ENCODE results near the gene VPS37C. TPM values are rescaled to one million over a fixed set of nuclear protein-coding genes. Genes with fewer than 3 reads are reported as not detected.

Gene VPS37C
- total RNA-seq, 6 experiments from 2014 or later: 14.6 to 17.0 (median 16.0) TPM

GRCh38 chr11:61139387-61139786 lies 21.8 kb downstream of the VPS37C start:
- TF ChIP-seq, protein P1, sequence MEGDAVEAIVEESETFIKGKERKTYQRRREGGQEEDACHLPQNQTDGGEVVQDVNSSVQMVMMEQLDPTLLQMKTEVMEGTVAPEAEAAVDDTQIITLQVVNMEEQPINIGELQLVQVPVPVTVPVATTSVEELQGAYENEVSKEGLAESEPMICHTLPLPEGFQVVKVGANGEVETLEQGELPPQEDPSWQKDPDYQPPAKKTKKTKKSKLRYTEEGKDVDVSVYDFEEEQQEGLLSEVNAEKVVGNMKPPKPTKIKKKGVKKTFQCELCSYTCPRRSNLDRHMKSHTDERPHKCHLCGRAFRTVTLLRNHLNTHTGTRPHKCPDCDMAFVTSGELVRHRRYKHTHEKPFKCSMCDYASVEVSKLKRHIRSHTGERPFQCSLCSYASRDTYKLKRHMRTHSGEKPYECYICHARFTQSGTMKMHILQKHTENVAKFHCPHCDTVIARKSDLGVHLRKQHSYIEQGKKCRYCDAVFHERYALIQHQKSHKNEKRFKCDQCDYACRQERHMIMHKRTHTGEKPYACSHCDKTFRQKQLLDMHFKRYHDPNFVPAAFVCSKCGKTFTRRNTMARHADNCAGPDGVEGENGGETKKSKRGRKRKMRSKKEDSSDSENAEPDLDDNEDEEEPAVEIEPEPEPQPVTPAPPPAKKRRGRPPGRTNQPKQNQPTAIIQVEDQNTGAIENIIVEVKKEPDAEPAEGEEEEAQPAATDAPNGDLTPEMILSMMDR (IDR thresholded peaks at IDR 0.05): no peak
- no peak overlapping the region for H3K4me3 Mint-ChIP-seq
- peaks cover 10% of the 10 kb centered on the region for H3K36me3 Mint-ChIP-seq (ENCODE audit: low read depth)
- H3K27me3 Mint-ChIP-seq (ENCODE audit: insufficient read depth): peaks cover 4% of the 10 kb centered on the region; the same call in 1 of the 2 replicates
- H3K27ac Mint-ChIP-seq: no peak overlapping the region
- peaks cover 21% of the 10 kb centered on the region for H3K4me1 Mint-ChIP-seq (ENCODE audit: low read depth)
- H3K9me3 Mint-ChIP-seq: no peaks in the 10 kb centered on the region
- DNase-seq: no peak

DNA sequence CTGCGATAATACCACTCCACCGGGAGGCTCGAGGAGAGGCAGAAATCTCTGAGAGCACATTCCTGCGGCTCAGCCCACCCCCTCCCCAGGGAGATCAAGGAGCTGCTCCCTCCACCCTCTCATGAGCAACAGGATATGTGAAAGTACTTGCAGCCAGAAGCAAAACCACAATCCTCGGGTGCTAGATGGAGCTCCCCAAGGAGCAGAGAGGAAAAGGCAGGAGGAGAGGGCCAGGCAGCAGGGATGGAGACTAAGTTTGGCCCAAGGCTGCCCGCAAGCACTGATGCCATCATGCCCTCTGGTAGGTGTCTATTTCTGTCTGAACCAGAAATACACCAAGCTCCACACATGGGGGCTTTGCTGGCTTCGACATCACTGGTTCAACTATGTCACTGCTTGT lies 22.3 kb downstream of the VPS37C start:
- Mint-ChIP-seq H3K36me3 (ENCODE audit: low read depth) (peaks cover 10% of the 10 kb centered on the region), H3K4me1 (ENCODE audit: low read depth) (peaks cover 21% of the 10 kb centered on the region), H3K9me3 (no peaks in the 10 kb centered on the region), H3K27ac (no peak overlapping the region), H3K27me3 (ENCODE audit: insufficient read depth) (peaks cover 4% of the 10 kb centered on the region; the same call in 1 of the 2 replicates), H3K4me3 (no peak overlapping the region)
- no peak for DNase-seq
- TF ChIP-seq, protein P1 (IDR thresholded peaks at IDR 0.05): no peak

DNA sequence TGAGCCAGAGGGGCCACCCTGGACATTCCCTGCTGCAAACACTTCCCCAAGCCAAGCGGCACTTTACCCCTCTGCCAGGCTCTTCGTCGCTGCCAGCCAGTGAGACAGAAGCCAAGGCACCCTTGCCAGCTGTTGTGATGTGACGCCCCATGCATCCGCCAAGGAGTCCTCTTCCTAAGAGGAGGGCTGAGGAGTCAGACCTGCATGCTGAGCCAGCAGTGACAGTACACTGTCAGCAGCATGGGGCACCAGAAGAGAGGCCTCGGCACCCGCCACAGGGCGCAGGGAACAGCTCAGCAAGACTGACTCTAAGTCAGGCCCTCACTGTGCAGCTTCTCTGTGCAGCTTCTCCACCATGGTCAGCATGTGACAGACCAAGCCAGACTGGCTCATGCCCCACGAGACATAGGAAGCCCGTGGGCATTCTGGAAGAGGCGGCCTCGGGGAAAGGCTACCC lies 26.4 kb downstream of the VPS37C start:
- Mint-ChIP-seq H3K27me3 (ENCODE audit: insufficient read depth) (peaks cover 1% of the 10 kb centered on the region), H3K4me1 (ENCODE audit: low read depth) (peaks cover 22% of the 10 kb centered on the region), H3K36me3 (ENCODE audit: low read depth) (peaks cover 14% of the 10 kb centered on the region), H3K27ac (no peak overlapping the region), H3K9me3 (no peaks in the 10 kb centered on the region), H3K4me3 (no peak overlapping the region)
- DNase-seq: no peak
- TF ChIP-seq, protein P1 (IDR thresholded peaks at IDR 0.05): no peak

DNA sequence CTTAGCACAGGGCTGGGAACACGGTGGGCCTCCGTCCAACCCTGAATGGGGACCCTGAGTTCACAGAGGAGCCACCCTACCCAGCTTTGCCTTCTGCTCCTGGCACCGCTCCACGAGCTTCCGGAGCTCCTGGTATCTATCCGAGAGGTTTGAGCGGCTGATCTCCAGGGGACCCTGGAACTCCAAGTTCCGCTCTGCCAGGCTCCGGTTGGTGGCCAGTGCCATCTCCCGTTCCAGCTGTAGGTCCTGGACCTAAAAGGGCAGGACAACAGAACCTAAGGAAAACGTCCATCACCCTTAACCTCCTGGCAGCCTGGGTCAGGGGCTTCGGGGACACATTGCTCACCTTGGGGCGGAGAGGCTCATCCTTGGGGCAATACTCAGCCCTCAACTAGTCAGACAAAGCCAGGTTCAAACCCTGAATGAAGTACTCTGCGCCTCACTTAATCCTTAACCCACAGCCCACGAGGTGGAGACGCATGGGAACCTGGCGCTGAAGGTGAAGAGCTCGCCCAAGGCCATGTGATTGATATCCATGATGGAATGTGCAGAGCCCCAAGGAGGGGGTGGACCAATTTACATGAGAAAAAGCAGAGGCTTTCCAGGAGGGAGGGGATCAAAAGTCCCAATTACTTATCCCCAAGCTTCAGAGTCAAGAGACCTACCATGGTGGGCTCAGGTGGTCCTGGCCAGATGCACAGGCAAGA lies 27.1 kb downstream of the VPS37C start:
- DNase-seq: no peak
- peaks cover 14% of the 10 kb centered on the region for H3K36me3 Mint-ChIP-seq (ENCODE audit: low read depth)
- H3K27me3 Mint-ChIP-seq (ENCODE audit: insufficient read depth): peaks cover 2% of the 10 kb centered on the region
- H3K4me1 Mint-ChIP-seq (ENCODE audit: low read depth): peaks cover 22% of the 10 kb centered on the region
- no peaks in the 10 kb centered on the region for H3K9me3 Mint-ChIP-seq
- TF ChIP-seq, protein P1 (IDR thresholded peaks at IDR 0.05): no peak
- H3K4me3 Mint-ChIP-seq: no peak overlapping the region
- H3K27ac Mint-ChIP-seq: no peak overlapping the region

DNA sequence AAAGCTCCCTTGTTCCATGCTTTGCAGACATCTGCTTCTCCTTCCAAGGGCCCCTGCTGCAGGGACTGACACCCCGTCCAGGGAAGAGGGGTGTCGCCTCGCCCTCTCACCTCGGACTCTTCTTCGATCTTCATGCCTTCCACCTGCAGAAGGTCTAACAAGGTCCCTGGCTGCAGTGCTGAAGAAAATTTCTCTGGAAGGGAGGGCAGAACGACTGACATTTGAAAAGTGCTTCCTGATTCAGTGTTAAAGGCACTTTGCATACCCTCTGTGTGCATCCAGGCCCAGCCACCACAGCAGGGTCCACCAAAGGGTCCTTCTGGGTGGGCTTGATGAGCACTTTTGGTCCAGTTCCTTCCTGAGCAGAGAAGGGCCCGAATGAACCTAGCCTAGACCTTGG lies 28.1 kb downstream of the VPS37C start:
- Mint-ChIP-seq H3K27me3 (ENCODE audit: insufficient read depth) (peaks cover 2% of the 10 kb centered on the region; the same call in 1 of the 2 replicates), H3K36me3 (ENCODE audit: low read depth) (peaks cover 14% of the 10 kb centered on the region), H3K4me1 (ENCODE audit: low read depth) (peaks cover 20% of the 10 kb centered on the region), H3K27ac (no peak overlapping the region), H3K4me3 (no peak overlapping the region), H3K9me3 (no peaks in the 10 kb centered on the region)
- DNase-seq: no peak
- TF ChIP-seq, protein P1 (IDR thresholded peaks at IDR 0.05): no peak

Measured in HFFc6 (cell line).